ENCODE measurements around the gene CSAD. TPM values are rescaled to one million over a fixed set of nuclear protein-coding genes. Genes with fewer than 3 reads are reported as not detected.

Gene CSAD
- total RNA-seq: 1.6 and 10.4 TPM in 2 replicates

GRCh38 chr12:53180220-53180930, at the start of gene CSAD, which contains the start of gene ZNF740:
CSAD (minus strand) TSS chr12:53180925; CDS start chr12:53173470, 7,455 bp downstream.
ZNF740 (plus strand) TSS chr12:53180722; CDS start chr12:53181984, 1,262 bp downstream.
- no peak for DNase-seq (ENCODE audit: low read depth)
- H3K4me3 ChIP-seq (ENCODE audit: low read depth, low read length): peak within 1 kb of the TSS; percentile 84
- no peak for TF ChIP-seq CTCF (conservative IDR thresholded peaks at IDR 0.05; ENCODE audit: low read depth, low read length)

GRCh38 chr12:53230108-53230845, 49.6 kb upstream of the CSAD start:
- H3K4me3 ChIP-seq (ENCODE audit: low read depth, low read length): no peak overlapping the region
- TF ChIP-seq CTCF (conservative IDR thresholded peaks at IDR 0.05; ENCODE audit: low read depth, low read length): no peak
- DNase-seq (ENCODE audit: low read depth): no peak

- DNase-seq (ENCODE audit: low read depth): no peak
- no peak for TF ChIP-seq CTCF (conservative IDR thresholded peaks at IDR 0.05; ENCODE audit: low read depth, low read length)
- no peak overlapping the region for H3K4me3 ChIP-seq (ENCODE audit: low read depth, low read length)
Observed at GRCh38 chr12:53229454-53229853, 48.7 kb upstream of the CSAD start.

- no peak for DNase-seq (ENCODE audit: low read depth)
- no peak overlapping the region for H3K4me3 ChIP-seq (ENCODE audit: low read depth, low read length)
- TF ChIP-seq CTCF (conservative IDR thresholded peaks at IDR 0.05; ENCODE audit: low read depth, low read length): no peak
Observed at GRCh38 chr12:53227836-53228235, 47.1 kb upstream of the CSAD start.

- TF ChIP-seq CTCF (conservative IDR thresholded peaks at IDR 0.05; ENCODE audit: low read depth, low read length): no peak
- no peak for DNase-seq (ENCODE audit: low read depth)
- no peak overlapping the region for H3K4me3 ChIP-seq (ENCODE audit: low read depth, low read length)
Observed at GRCh38 chr12:53227341-53227740, 46.6 kb upstream of the CSAD start.

GRCh38 chr12:53226815-53227214, 46.1 kb upstream of the CSAD start:
- no peak for TF ChIP-seq CTCF (conservative IDR thresholded peaks at IDR 0.05; ENCODE audit: low read depth, low read length)
- no peak overlapping the region for H3K4me3 ChIP-seq (ENCODE audit: low read depth, low read length)
- DNase-seq (ENCODE audit: low read depth): no peak

All from epithelial cell of proximal tubule (primary cell).